IMR-90 (cell line): ENCODE results near the gene MAN2A2. TPM values are rescaled to one million over a fixed set of nuclear protein-coding genes. Genes with fewer than 3 reads are reported as not detected.

Experiments used
- ATAC-seq: fragments of 200-7000 bp; cut with Tn5 transposase; 2 replicates; pipeline ENCODE4 v1.9.1; 2020; ENCODE audit warnings: low read depth, mild to moderate bottlenecking, moderate library complexity
- BruUV-seq: library from RNA; stranded (reverse); fragments of 400-500 nt; replicated peaks from 2 replicates; lab custom pipeline; 2021; lab: Mats Ljungman, UMichigan
- CTCF ChIA-PET: fragments of 300-600 bp; formaldehyde crosslinking; extraction: SDS; loops from one replicate; lab custom pipeline; 2021; ENCODE audit warnings: antibody characterized with exemption; lab: Yijun Ruan, JAX
- POLR2A ChIA-PET: fragments of 300-600 bp; sonication (Branson Sonifier 250); formaldehyde crosslinking; loops from one replicate; lab custom pipeline; 2022; ENCODE audit warnings: antibody characterized with exemption; ENCODE audit not compliant: unreplicated experiment; lab: Charles Lee
- DNase-seq: peaks from one replicate; pipeline ENCODE4 v3.0.0; 2013
- H2AFZ ChIP-seq: replicated peaks from 2 replicates; pipeline ENCODE3; 2013; ENCODE audit warnings: low read length, mild to moderate bottlenecking; ENCODE audit not compliant: poor library complexity
- H2AK5ac ChIP-seq: 2 replicates; pipeline ENCODE4 v1.6.1; 2013; ENCODE audit warnings: low read depth, low read length, inconsistent platforms
- H2AK9ac ChIP-seq: replicated peaks from 2 replicates; pipeline ENCODE3; 2013; ENCODE audit warnings: mild to moderate bottlenecking, low read depth, low read length, moderate library complexity; ENCODE audit not compliant: poor library complexity
- H2BK120ac ChIP-seq: 2 replicates; pipeline ENCODE4 v1.6.1; 2013; ENCODE audit warnings: low read depth, low read length, inconsistent platforms
- H2BK15ac ChIP-seq: 3 replicates; pipeline ENCODE4 v1.6.1; 2013; ENCODE audit warnings: low read depth, low read length, inconsistent platforms
- H2BK20ac ChIP-seq: 2 replicates; pipeline ENCODE4 v1.6.1; 2013; ENCODE audit warnings: low read depth, mild to moderate bottlenecking, inconsistent platforms, low read length, moderate library complexity
- H2BK5ac ChIP-seq: 2 replicates; pipeline ENCODE4 v1.6.1; 2013; ENCODE audit warnings: mild to moderate bottlenecking, low read depth, low read length, inconsistent platforms; ENCODE audit not compliant: poor library complexity, severe bottlenecking
- H3K14ac ChIP-seq: replicated peaks from 2 replicates; pipeline ENCODE4 v1.6.1; 2013; ENCODE audit warnings: low read depth, low read length, inconsistent platforms
- H3K18ac ChIP-seq: 2 replicates; pipeline ENCODE4 v1.6.1; 2013; ENCODE audit warnings: low read depth, low read length, control low read depth
- H3K23ac ChIP-seq: 2 replicates; pipeline ENCODE4 v1.6.1; 2013; ENCODE audit warnings: low read depth, low read length, inconsistent platforms
- H3K27ac ChIP-seq: 2 replicates; pipeline ENCODE4 v1.5.1; 2013; ENCODE audit warnings: mild to moderate bottlenecking, control low read depth, low read length; ENCODE audit not compliant: insufficient read depth
- H3K27me3 ChIP-seq: 2 replicates; pipeline ENCODE4 v1.6.1; 2013; ENCODE audit warnings: low read length; ENCODE audit not compliant: control insufficient read depth, insufficient read depth
- H3K36me3 ChIP-seq: 2 replicates; pipeline ENCODE4 v1.6.1; 2013; ENCODE audit warnings: low read length, mixed read lengths; ENCODE audit not compliant: control insufficient read depth, insufficient read depth
- H3K4ac ChIP-seq: 2 replicates; pipeline ENCODE4 v1.6.1; 2013; ENCODE audit warnings: low read depth, low read length, inconsistent platforms
- H3K4me1 ChIP-seq: 2 replicates; pipeline ENCODE4 v1.6.1; 2013; ENCODE audit warnings: low read length, mixed read lengths; ENCODE audit not compliant: control insufficient read depth, insufficient read depth
- H3K4me2 ChIP-seq: 2 replicates; pipeline ENCODE4 v1.6.1; 2013; ENCODE audit warnings: low read depth, mild to moderate bottlenecking, control low read depth, low read length, moderate library complexity
- H3K4me3 ChIP-seq: 2 replicates; pipeline ENCODE4 v1.5.1; 2013; ENCODE audit warnings: low read depth, mild to moderate bottlenecking, control low read depth, low read length, moderate library complexity; ENCODE audit not compliant: insufficient read depth
- H3K56ac ChIP-seq: 2 replicates; pipeline ENCODE4 v1.6.1; 2013; ENCODE audit warnings: low read length, inconsistent platforms; ENCODE audit not compliant: insufficient read depth; ENCODE audit errors: extremely low read depth
- H3K79me1 ChIP-seq, 2 experiments: 2 replicates each; pipeline ENCODE4 v1.6.1; 2013; ENCODE audit warnings: low read length in 2 of 2, inconsistent platforms in 1 of 2, low read depth in 1 of 2
- H3K9ac ChIP-seq: 2 replicates; pipeline ENCODE4 v1.6.1; 2013; ENCODE audit warnings: low read depth, low read length, control low read depth
- H3K9me1 ChIP-seq: 2 replicates; pipeline ENCODE4 v1.6.1; 2013; ENCODE audit warnings: low read length, inconsistent platforms; ENCODE audit not compliant: insufficient read depth
- H3K9me3 ChIP-seq: 2 replicates; pipeline ENCODE4 v1.6.1; 2013; ENCODE audit warnings: low read length; ENCODE audit not compliant: control insufficient read depth, insufficient read depth
- H4K20me1 ChIP-seq: 2 replicates; pipeline ENCODE4 v1.6.1; 2013; ENCODE audit warnings: low read length, inconsistent platforms; ENCODE audit not compliant: insufficient read depth
- H4K5ac ChIP-seq: 2 replicates; pipeline ENCODE4 v1.6.1; 2013; ENCODE audit warnings: mild to moderate bottlenecking, low read depth, low read length, control low read depth
- H4K8ac ChIP-seq, 2 experiments: 2 replicates each; pipeline ENCODE4 v1.6.1; 2013; ENCODE audit warnings: low read depth in 2 of 2, low read length in 2 of 2, control low read depth in 1 of 2, inconsistent platforms in 1 of 2
- H4K91ac ChIP-seq: 2 replicates; pipeline ENCODE4 v1.6.1; 2013; ENCODE audit warnings: low read depth, low read length, inconsistent platforms; ENCODE audit not compliant: insufficient read depth
- BHLHE40 ChIP-seq: fragments of 150-350 bp; IDR thresholded peaks from 2 replicates; pipeline ENCODE4 v1.6.1; 2016; ENCODE audit warnings: mild to moderate bottlenecking, low read depth, low read length
- CEBPB ChIP-seq: IDR thresholded peaks from 2 replicates; pipeline ENCODE4 v1.6.1; 2012; ENCODE audit warnings: low read depth, low read length, improper control_type of control experiment
- CHD1 ChIP-seq: IDR thresholded peaks from 2 replicates; pipeline ENCODE4 v1.6.1; 2012; ENCODE audit warnings: low read depth, low read length, improper control_type of control experiment
- FOS ChIP-seq: fragments of 150-350 bp; IDR thresholded peaks from 2 replicates; pipeline ENCODE4 v1.6.1; 2016; ENCODE audit warnings: low read depth, low read length
- MAFK ChIP-seq: IDR thresholded peaks from 2 replicates; pipeline ENCODE4 v1.6.1; 2012; ENCODE audit warnings: low read depth, low read length, improper control_type of control experiment
- MAZ ChIP-seq: IDR thresholded peaks from 2 replicates; pipeline ENCODE4 v1.6.1; 2012; ENCODE audit warnings: low read depth, mild to moderate bottlenecking, low read length, improper control_type of control experiment, moderate library complexity, borderline replicate concordance
- MXI1 ChIP-seq: IDR thresholded peaks from 2 replicates; pipeline ENCODE4 v1.6.1; 2012; ENCODE audit warnings: low read depth, mild to moderate bottlenecking, low read length, moderate library complexity, borderline replicate concordance
- NFE2L2 ChIP-seq: fragments of 150-350 bp; IDR thresholded peaks from 2 replicates; pipeline ENCODE4 v1.6.1; 2016; ENCODE audit warnings: low read depth, mild to moderate bottlenecking, low read length
- POLR2A ChIP-seq: IDR thresholded peaks from 2 replicates; pipeline ENCODE4 v1.6.1; 2012; ENCODE audit warnings: mild to moderate bottlenecking, low read depth, low read length
- RAD21 ChIP-seq: IDR thresholded peaks from 2 replicates; pipeline ENCODE4 v1.6.1; 2012; ENCODE audit warnings: low read length, improper control_type of control experiment
- RCOR1 ChIP-seq: IDR thresholded peaks from 2 replicates; pipeline ENCODE4 v1.6.1; 2012; ENCODE audit warnings: mild to moderate bottlenecking, low read length, improper control_type of control experiment; ENCODE audit not compliant: insufficient replicate concordance
- RFX5 ChIP-seq: IDR thresholded peaks from 2 replicates; pipeline ENCODE4 v1.8.0; 2012; ENCODE audit warnings: low read depth, mild to moderate bottlenecking, low read length, moderate library complexity
- USF2 ChIP-seq: fragments of 150-350 bp; IDR thresholded peaks from 2 replicates; pipeline ENCODE4 v1.6.1; 2017; ENCODE audit warnings: mild to moderate bottlenecking, antibody characterized with exemption, low read length, low read depth
- WGBS, 2 experiments: methylation state at CpG; one replicate each; pipeline versions ENCODE4 v1.1.5 to v1.1.7; 2013; ENCODE audit warnings: missing lambda C conversion rate in 2 of 2; ENCODE audit not compliant: insufficient read length in 1 of 2; ENCODE audit errors: extremely low coverage in 2 of 2; 5-methylcytosine and 5-hydroxymethylcytosine counted together
- dilution Hi-C: fragments of 300-500 bp; cut with HindIII; formaldehyde crosslinking; loops from one replicate; pipeline ENCODE4 v1.14.3; 2018; ENCODE audit warnings: low sequenced_read_pairs; ENCODE audit not compliant: unreplicated experiment
- in situ Hi-C: fragments of 300-500 bp; cut with MboI; formaldehyde crosslinking; loops from 3 replicates; pipeline ENCODE4 v1.14.3; 2019; ENCODE audit warnings: low sequenced_read_pairs, inconsistent platforms, mixed read lengths
- intact Hi-C: fragments of 100-400 bp; cut with micrococcal nuclease; formaldehyde crosslinking; loops from 2 replicates; pipeline ENCODE4 v1.10.0; 2022
- polyA plus RNA-seq, 3 experiments: library from polyadenylated mRNA; depleted of rRNA; stranded (reverse); fragments of >200 nt; gene quantifications; 2 replicates each; pipeline ENCODE4 v1.2.3, GENCODE V29; 2012; ENCODE audit warnings: low replicate concordance in 1 of 3
- total RNA-seq: library from RNA; depleted of rRNA; stranded (reverse); fragments of >200 nt; gene quantifications from 2 replicates; pipeline ENCODE4 v1.2.3, GENCODE V29; 2012
- TF ChIP-seq, protein P1 (sequence below): fragments of 150-350 bp; IDR thresholded peaks from 2 replicates; pipeline ENCODE4 v1.6.1; 2016; ENCODE audit warnings: low read depth, mild to moderate bottlenecking, low read length, moderate library complexity, borderline replicate concordance

The MAN2A2 gene
- total and polyA plus RNA-seq, 2 of the 4 experiments (the other 2 are of a cell fraction): 3.4 to 52.5 TPM

DNA sequence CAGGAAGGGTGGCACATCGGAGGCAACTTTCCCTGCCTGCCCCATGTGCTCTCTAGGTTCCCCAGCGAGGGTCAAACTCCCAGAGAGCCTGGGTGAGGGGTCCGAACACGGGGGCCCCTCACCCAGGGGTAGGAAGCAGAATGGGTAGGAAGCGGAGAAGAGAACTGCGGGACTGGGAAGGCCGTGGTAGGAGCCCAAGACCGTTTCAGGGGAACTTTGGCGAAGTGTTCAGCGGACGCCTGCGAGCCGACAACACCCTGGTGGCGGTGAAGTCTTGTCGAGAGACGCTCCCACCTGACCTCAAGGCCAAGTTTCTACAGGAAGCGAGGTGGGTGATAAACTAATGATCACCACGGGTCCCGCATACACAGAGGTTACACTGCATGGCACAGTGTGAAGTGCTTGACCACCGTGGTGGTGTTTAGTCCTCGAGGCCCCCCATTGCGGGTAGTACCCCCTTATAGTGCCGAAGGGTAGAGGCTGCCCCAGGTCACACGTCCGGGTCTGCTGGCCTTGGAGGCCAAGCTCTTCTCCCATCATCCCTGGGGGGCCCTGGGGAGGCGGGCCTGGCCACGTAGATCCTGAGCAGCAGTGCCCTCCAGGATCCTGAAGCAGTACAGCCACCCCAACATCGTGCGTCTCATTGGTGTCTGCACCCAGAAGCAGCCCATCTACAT, 10.5 kb upstream of the MAN2A2 start:
- no peaks in the 10 kb centered on the region for H3K79me1 ChIP-seq
- H3K9me3 ChIP-seq: no peaks in the 10 kb centered on the region
- no peak overlapping the region for H4K8ac ChIP-seq
- H3K9ac ChIP-seq: no peak overlapping the region
- no peak overlapping the region for H2AFZ ChIP-seq
- no peak overlapping the region for H3K23ac ChIP-seq
- H4K5ac ChIP-seq: no peak overlapping the region
- no peak overlapping the region for H4K91ac ChIP-seq
- H3K14ac ChIP-seq: no peak overlapping the region
- H3K9me1 ChIP-seq: peaks cover 3% of the 10 kb centered on the region; the same call in 1 of the 2 replicates
- no peak overlapping the region for H3K4me3 ChIP-seq
- no peak overlapping the region for H3K18ac ChIP-seq
- dilution Hi-C loops (no loop called here), in situ Hi-C loops (loop anchor here (25.0 kb wide), 1 partner anchor 580 kb away; no protein-coding TSS in a partner anchor), intact Hi-C loops (no loop called here)
- H3K27ac ChIP-seq: no peak overlapping the region
- H3K4ac ChIP-seq: no peak overlapping the region
- no peaks in the 10 kb centered on the region for H3K27me3 ChIP-seq
- no peak for TF ChIP-seq BHLHE40
- no peak for TF ChIP-seq RCOR1
- TF ChIP-seq USF2: no peak
- no peak for TF ChIP-seq MAFK
- no peak for TF ChIP-seq MAZ
- no peak for TF ChIP-seq CEBPB
- no peak for TF ChIP-seq CHD1
- TF ChIP-seq FOS: no peak
- TF ChIP-seq POLR2A: no peak
- no peak for TF ChIP-seq MXI1
- TF ChIP-seq NFE2L2: no peak
- TF ChIP-seq RFX5: no peak
- no peak for TF ChIP-seq RAD21
- TF ChIP-seq, protein P1, sequence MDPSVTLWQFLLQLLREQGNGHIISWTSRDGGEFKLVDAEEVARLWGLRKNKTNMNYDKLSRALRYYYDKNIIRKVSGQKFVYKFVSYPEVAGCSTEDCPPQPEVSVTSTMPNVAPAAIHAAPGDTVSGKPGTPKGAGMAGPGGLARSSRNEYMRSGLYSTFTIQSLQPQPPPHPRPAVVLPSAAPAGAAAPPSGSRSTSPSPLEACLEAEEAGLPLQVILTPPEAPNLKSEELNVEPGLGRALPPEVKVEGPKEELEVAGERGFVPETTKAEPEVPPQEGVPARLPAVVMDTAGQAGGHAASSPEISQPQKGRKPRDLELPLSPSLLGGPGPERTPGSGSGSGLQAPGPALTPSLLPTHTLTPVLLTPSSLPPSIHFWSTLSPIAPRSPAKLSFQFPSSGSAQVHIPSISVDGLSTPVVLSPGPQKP: no peak
- POLR2A ChIA-PET: interaction anchor here (0.6 kb wide), 1 partner anchor 16 kb away, joined by 24 read pairs; no protein-coding TSS in a partner anchor
- no peak overlapping the region for H2BK15ac ChIP-seq
- ATAC-seq: no peak
- no peak overlapping the region for H2AK9ac ChIP-seq
- H2AK5ac ChIP-seq: no peak overlapping the region
- no peak overlapping the region for H2BK20ac ChIP-seq
- no peak overlapping the region for H3K56ac ChIP-seq
- DNase-seq: no peak
- H3K36me3 ChIP-seq: peaks cover 28% of the 10 kb centered on the region
- CTCF ChIA-PET: no interaction called here
- H2BK120ac ChIP-seq: no peak overlapping the region
- WGBS, 2 experiments: 96% methylated on average over 11 of the region's 29 CpGs; no CpG with 5 or more reads in 1 of the 2 experiments
- H3K4me1 ChIP-seq: no peaks in the 10 kb centered on the region
- no TSS peak for BruUV-seq
- H4K20me1 ChIP-seq: no peaks in the 10 kb centered on the region
- H3K4me2 ChIP-seq: no peak overlapping the region
- H2BK5ac ChIP-seq: no peak overlapping the region
